Parathyroid adenoma (tissue), 2 donors: ENCODE results near the gene KRTAP6-1.

Experiments
- H2AFZ ChIP-seq: fragments of 300-600 bp; sonication (generic); one replicate; pipeline ENCODE4 v1.7.0; 2017; ENCODE audit warnings: antibody characterized with exemption, mild to moderate bottlenecking
- H3K27ac ChIP-seq: fragments of 300-600 bp; sonication (generic); one replicate; pipeline ENCODE4 v1.7.0; 2017
- H3K27me3 ChIP-seq: fragments of 300-600 bp; sonication (generic); one replicate; pipeline ENCODE4 v1.7.0; 2017; ENCODE audit warnings: low read length; ENCODE audit not compliant: control insufficient read depth, insufficient read depth
- H3K36me3 ChIP-seq: fragments of 300-600 bp; sonication (generic); one replicate; pipeline ENCODE4 v1.7.0; 2017; ENCODE audit warnings: low read length; ENCODE audit not compliant: control insufficient read depth, insufficient read depth
- H3K4me1 ChIP-seq: fragments of 300-600 bp; sonication (generic); one replicate; pipeline ENCODE4 v1.7.0; 2017; ENCODE audit warnings: control low read depth
- H3K4me2 ChIP-seq: fragments of 300-600 bp; sonication (generic); one replicate; pipeline ENCODE4 v1.7.0; 2017; ENCODE audit warnings: low read length
- H3K4me3 ChIP-seq: fragments of 300-600 bp; sonication (generic); one replicate; pipeline ENCODE4 v1.7.0; 2017; ENCODE audit warnings: low read depth, low read length
- H3K79me2 ChIP-seq: fragments of 300-600 bp; sonication (generic); one replicate; pipeline ENCODE4 v1.7.0; 2017; ENCODE audit warnings: control low read depth
- H3K9ac ChIP-seq: fragments of 300-600 bp; sonication (generic); one replicate; pipeline ENCODE4 v1.7.0; 2017; ENCODE audit warnings: mild to moderate bottlenecking
- H3K9me3 ChIP-seq: fragments of 300-600 bp; sonication (generic); one replicate; pipeline ENCODE4 v1.7.0; 2017; ENCODE audit warnings: low read length; ENCODE audit not compliant: control insufficient read depth
- TF ChIP-seq, protein P1 (sequence below): fragments of 300-600 bp; sonication (generic); IDR thresholded peaks from one replicate; pipeline ENCODE4 v1.7.0; 2017; ENCODE audit warnings: antibody characterized with exemption, mild to moderate bottlenecking
- donor health status: primary hyperparathyroidism.

KRTAP6-1 gene

DNA sequence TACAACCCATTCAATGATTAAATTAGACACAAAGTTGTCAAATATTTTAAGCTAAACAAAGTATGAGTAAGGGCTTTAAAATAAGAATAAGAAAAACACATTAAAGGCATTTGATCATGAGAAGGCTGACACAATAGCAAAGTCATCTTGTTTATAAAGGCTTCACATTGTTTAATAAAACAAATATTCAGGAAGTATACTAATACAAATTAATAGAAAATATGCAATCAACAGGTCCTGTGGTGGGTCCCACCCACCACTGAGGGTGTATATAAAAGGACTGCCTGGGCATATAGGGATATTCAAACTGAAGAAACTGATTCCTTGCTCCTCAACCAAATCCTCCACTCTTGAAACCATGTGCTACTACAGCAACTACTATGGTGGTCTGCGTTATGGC is 21.2 kb upstream of the KRTAP6-1 start, which contains the start of gene KRTAP20-2:
TSS of gene KRTAP20-2 (plus strand) at position 301 of the 400 bp plus-strand sequence. CDS start at position 359, 58 bp downstream.
- Histone ChIP-seq H3K79me2 (no peaks in the 10 kb centered on the region), H3K4me2 (no peak within 1 kb of the TSS), H3K4me1 (no peaks in the 10 kb centered on the region), H3K27ac (no peak within 1 kb of the TSS), H3K9me3 (no peaks in the 10 kb centered on the region), H3K9ac (no peak within 1 kb of the TSS), H3K36me3 (no peaks in the 10 kb centered on the region), H2AFZ (no peak within 1 kb of the TSS), H3K4me3 (no peak within 1 kb of the TSS), H3K27me3 (no peaks in the 10 kb centered on the region)
- TF ChIP-seq, protein P1, sequence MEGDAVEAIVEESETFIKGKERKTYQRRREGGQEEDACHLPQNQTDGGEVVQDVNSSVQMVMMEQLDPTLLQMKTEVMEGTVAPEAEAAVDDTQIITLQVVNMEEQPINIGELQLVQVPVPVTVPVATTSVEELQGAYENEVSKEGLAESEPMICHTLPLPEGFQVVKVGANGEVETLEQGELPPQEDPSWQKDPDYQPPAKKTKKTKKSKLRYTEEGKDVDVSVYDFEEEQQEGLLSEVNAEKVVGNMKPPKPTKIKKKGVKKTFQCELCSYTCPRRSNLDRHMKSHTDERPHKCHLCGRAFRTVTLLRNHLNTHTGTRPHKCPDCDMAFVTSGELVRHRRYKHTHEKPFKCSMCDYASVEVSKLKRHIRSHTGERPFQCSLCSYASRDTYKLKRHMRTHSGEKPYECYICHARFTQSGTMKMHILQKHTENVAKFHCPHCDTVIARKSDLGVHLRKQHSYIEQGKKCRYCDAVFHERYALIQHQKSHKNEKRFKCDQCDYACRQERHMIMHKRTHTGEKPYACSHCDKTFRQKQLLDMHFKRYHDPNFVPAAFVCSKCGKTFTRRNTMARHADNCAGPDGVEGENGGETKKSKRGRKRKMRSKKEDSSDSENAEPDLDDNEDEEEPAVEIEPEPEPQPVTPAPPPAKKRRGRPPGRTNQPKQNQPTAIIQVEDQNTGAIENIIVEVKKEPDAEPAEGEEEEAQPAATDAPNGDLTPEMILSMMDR = no peak

DNA sequence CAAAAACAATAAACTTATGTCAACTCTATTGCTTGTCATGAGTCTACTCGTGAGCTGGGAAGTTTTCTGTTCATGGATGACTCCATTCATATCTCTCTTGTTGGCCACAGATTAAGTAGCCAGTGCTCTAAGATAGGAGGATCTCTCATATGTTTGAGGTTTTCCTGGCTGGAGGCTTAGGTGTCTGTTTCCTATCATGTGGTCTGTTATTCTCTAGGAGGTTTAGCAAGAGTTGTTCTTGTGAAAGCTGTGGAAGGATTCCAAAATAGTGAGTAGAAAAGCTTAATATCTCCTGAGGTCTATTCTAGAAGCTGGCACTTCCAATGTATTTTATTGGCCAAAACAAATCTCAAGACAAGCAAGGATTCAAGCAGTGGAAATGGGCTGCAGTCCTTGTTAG is 15.5 kb upstream of the KRTAP6-1 start:
- no peak overlapping the region for H3K4me3 ChIP-seq

DNA sequence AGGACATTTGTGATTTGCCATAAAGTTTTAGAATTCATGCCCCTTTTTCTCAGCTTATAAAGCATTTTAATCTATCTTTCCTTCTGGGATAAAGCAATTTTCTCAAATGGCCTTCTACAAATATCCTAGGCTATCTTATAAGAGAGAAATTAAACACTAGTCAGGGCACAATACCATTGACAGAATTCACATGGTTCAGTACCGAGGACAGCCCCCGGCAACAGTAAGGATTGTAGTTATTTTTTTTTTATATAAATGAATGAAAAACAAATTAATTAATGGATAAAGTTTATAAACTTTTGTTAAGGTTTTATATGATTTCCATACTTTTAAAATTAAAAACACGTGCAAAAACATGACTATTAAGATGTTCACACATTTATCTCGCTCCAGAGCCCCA is 14.4 kb upstream of the KRTAP6-1 start:
- no peaks in the 10 kb centered on the region for H3K9me3 ChIP-seq
- TF ChIP-seq, protein P1 = no peak
- H3K4me1 ChIP-seq = no peaks in the 10 kb centered on the region
- no peak overlapping the region for H3K27ac ChIP-seq
- H3K4me2 ChIP-seq = no peak overlapping the region
- H3K4me3 ChIP-seq = no peak overlapping the region
- H2AFZ ChIP-seq = no peak overlapping the region
- no peaks in the 10 kb centered on the region for H3K27me3 ChIP-seq
- H3K79me2 ChIP-seq = no peaks in the 10 kb centered on the region
- no peaks in the 10 kb centered on the region for H3K36me3 ChIP-seq
- no peak overlapping the region for H3K9ac ChIP-seq

More for the DNA sequence above, 15.5 kb upstream of the KRTAP6-1 start:
- no peaks in the 10 kb centered on the region for H3K9me3 ChIP-seq
- H3K36me3 ChIP-seq = no peaks in the 10 kb centered on the region
- H3K4me2 ChIP-seq = no peak overlapping the region
- H3K27ac ChIP-seq = no peak overlapping the region
- H3K9ac ChIP-seq = no peak overlapping the region
- H3K27me3 ChIP-seq = no peaks in the 10 kb centered on the region
- no peak overlapping the region for H2AFZ ChIP-seq
- H3K4me1 ChIP-seq = no peaks in the 10 kb centered on the region
- TF ChIP-seq, protein P1 = no peak
- no peaks in the 10 kb centered on the region for H3K79me2 ChIP-seq

DNA sequence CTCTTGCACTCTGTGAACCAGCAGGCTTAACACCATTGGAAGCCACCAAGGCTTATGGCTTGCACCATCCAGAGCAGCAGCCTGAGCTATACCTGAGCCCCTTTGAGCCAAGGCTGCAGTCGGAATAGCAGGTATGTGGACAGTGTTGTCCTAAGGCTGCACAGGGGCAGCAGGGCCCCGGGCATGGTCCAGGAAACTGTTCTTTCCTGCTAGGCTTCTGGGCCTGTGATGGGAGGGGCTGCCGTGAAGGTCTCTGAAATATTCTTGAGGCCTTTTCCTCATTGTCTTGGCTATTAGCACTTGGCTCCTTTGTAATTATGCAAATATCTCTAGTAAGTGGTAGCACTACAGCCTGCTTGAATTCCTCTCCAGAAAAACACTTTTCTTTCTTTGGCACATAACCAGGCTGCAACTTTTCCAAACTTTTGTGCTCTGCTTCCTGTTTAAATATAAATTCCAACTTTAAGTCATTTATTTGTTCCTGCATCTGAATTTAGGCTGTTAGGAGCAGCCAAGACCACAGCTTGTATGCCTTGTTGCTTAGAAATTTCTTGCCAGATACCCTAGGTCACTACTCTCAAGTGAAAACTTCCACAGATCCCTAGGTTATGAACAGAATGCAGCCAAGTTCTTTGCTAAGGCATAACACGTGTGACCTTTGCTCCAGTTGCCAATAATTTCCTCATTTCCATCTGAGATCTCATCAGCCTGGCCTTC is 11.9 kb upstream of the KRTAP6-1 start:
- no peak overlapping the region for H2AFZ ChIP-seq
- TF ChIP-seq, protein P1 = no peak
- H3K9me3 ChIP-seq = no peaks in the 10 kb centered on the region
- no peaks in the 10 kb centered on the region for H3K79me2 ChIP-seq
- no peak overlapping the region for H3K4me3 ChIP-seq
- H3K9ac ChIP-seq = no peak overlapping the region
- no peak overlapping the region for H3K4me2 ChIP-seq
- no peaks in the 10 kb centered on the region for H3K36me3 ChIP-seq
- no peaks in the 10 kb centered on the region for H3K4me1 ChIP-seq
- H3K27me3 ChIP-seq = no peaks in the 10 kb centered on the region
- no peak overlapping the region for H3K27ac ChIP-seq

DNA sequence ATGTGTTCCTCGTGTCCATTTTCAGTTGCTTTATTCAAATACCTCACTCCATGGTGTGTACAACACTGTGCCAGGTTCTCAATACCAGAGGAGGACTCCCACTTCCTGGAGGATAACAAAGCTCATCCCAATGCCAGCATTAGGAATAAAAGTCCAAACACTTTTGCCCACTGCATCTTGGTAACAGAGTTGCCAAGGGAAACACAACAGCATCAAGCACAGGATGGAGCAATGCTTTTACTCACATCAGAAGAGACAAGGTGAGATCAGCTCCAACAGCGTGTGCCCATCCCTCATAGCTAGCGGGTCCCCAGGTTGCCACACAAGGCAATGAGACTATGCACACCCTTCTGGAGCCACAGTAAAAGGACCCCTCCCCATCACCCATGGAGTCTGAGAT is 9.6 kb upstream of the KRTAP6-1 start:
- Histone ChIP-seq H3K4me2 (no peak overlapping the region), H3K79me2 (no peaks in the 10 kb centered on the region), H3K9me3 (no peaks in the 10 kb centered on the region), H2AFZ (no peak overlapping the region), H3K4me1 (no peaks in the 10 kb centered on the region), H3K4me3 (no peak overlapping the region), H3K36me3 (no peaks in the 10 kb centered on the region), H3K27me3 (no peaks in the 10 kb centered on the region), H3K27ac (no peak overlapping the region), H3K9ac (no peak overlapping the region)
- TF ChIP-seq, protein P1 = no peak
